Measurements from ENCODE around the gene GRM8. TPM values are rescaled to one million over a fixed set of nuclear protein-coding genes. Genes with fewer than 3 reads are reported as not detected.

Gene GRM8
- total and polyA plus RNA-seq, 9 of the 15 experiments (the other 6 are each of a cell fraction or from before 2014, with no cell fraction given), result 0.13 TPM; not detected in 7

- H3K27ac ChIP-seq (ENCODE audit: extremely low read depth, low read depth, low read length), result no peak overlapping the region
- H3K9ac ChIP-seq (ENCODE audit: insufficient read depth in 1 of 2, low read depth in 2 of 2, low read length in 2 of 2), result no peak overlapping the region
- ChIA-PET CTCF (ENCODE audit: low intra/inter-chr PET ratio) (no interaction called here), POLR2A (no interaction called here)
- no peaks in the 10 kb centered on the region for H3K36me3 ChIP-seq (ENCODE audit: control insufficient read depth, insufficient read depth, low read length)
- H3K27me3 ChIP-seq (ENCODE audit: control insufficient read depth in 2 of 2, insufficient read depth in 2 of 2, low read length in 2 of 2), result no peaks in the 10 kb centered on the region
- H3K4me1 ChIP-seq (replicated peaks in 1 of 2; ENCODE audit: control insufficient read depth in 2 of 2, insufficient read depth in 2 of 2, low read length in 2 of 2), result no peaks in the 10 kb centered on the region
- no peak overlapping the region for H3K4me2 ChIP-seq (ENCODE audit: insufficient read depth, low read length)
- TF ChIP-seq ZNF589 (CRISPR knock-in tag; IDR thresholded peaks at IDR 0.05; ENCODE audit: low read depth), result no peak
- intact Hi-C loops (cut with micrococcal nuclease), result no loop called here
- H4K20me1 ChIP-seq (replicated peaks; ENCODE audit: control insufficient read depth, insufficient read depth, low read length), result no peaks in the 10 kb centered on the region
- FAIRE-seq (no peak), DNase-seq (ENCODE audit: extremely low read depth in 1 of 4, low spot score in 3 of 4) (no peak), ATAC-seq (no peak)
- 0% methylated on average over 3 of the region's 3 CpGs for WGBS (ENCODE audit: insufficient coverage, low coverage, missing lambda C conversion rate)
- H3K9me3 ChIP-seq (replicated peaks; ENCODE audit: control insufficient read depth, insufficient read depth, low read depth, low read length), result no peaks in the 10 kb centered on the region
- no peaks in the 10 kb centered on the region for H3K9me1 ChIP-seq (ENCODE audit: control insufficient read depth, insufficient read depth, low read length)
- BruUV-seq (replicated peaks), result no TSS peak
- no peak overlapping the region for H2AFZ ChIP-seq (ENCODE audit: low read depth, low read length)
- in situ Hi-C loops (cut with MboI), result no loop called here
- H3K79me2 ChIP-seq (ENCODE audit: control insufficient read depth, insufficient read depth, low read length), result no peaks in the 10 kb centered on the region
- no peak overlapping the region for H3K4me3 ChIP-seq
These were observed 497.4 kb downstream of the GRM8 start for GRCh38 chr7:126755381-126755780.

- no TSS peak for BruUV-seq (replicated peaks)
- ChIA-PET POLR2A (no interaction called here), CTCF (ENCODE audit: low intra/inter-chr PET ratio) (no interaction called here)
- Histone ChIP-seq H3K4me3 (no peak overlapping the region), H3K9ac (ENCODE audit: insufficient read depth in 1 of 2, low read depth in 2 of 2, low read length in 2 of 2) (no peak overlapping the region), H4K20me1 (replicated peaks; ENCODE audit: control insufficient read depth, insufficient read depth, low read length) (no peaks in the 10 kb centered on the region), H3K4me2 (ENCODE audit: insufficient read depth, low read length) (no peak overlapping the region), H3K27me3 (ENCODE audit: control insufficient read depth in 2 of 2, insufficient read depth in 2 of 2, low read length in 2 of 2) (no peaks in the 10 kb centered on the region), H3K9me3 (replicated peaks; ENCODE audit: control insufficient read depth, insufficient read depth, low read depth, low read length) (no peaks in the 10 kb centered on the region), H3K79me2 (ENCODE audit: control insufficient read depth, insufficient read depth, low read length) (no peaks in the 10 kb centered on the region), H3K9me1 (ENCODE audit: control insufficient read depth, insufficient read depth, low read length) (no peaks in the 10 kb centered on the region), H3K4me1 (replicated peaks in 1 of 2; ENCODE audit: control insufficient read depth in 2 of 2, insufficient read depth in 2 of 2, low read length in 2 of 2) (no peaks in the 10 kb centered on the region), H3K36me3 (ENCODE audit: control insufficient read depth, insufficient read depth, low read length) (no peaks in the 10 kb centered on the region), H3K27ac (ENCODE audit: extremely low read depth, low read depth, low read length) (no peak overlapping the region), H2AFZ (ENCODE audit: low read depth, low read length) (no peak overlapping the region)
- no peak for ATAC-seq
- intact Hi-C loops (cut with micrococcal nuclease) (no loop called here), in situ Hi-C loops (cut with MboI) (no loop called here)
- no peak for FAIRE-seq
- no peak for DNase-seq (ENCODE audit: extremely low read depth in 1 of 4, low spot score in 3 of 4)
- WGBS (ENCODE audit: insufficient coverage, low coverage, missing lambda C conversion rate), result 0% methylated on average over 4 of the region's 4 CpGs
- TF ChIP-seq ZNF354B (CRISPR knock-in tag; IDR thresholded peaks at IDR 0.05), result no peak
- no peak for TF ChIP-seq MED1 (CRISPR knock-in tag; IDR thresholded peaks at IDR 0.05; ENCODE audit: borderline replicate concordance)
- TF ChIP-seq ZSCAN29 (IDR thresholded peaks at IDR 0.05), result no peak
- TF ChIP-seq CEBPG (CRISPR knock-in tag; IDR thresholded peaks at IDR 0.05), result no peak
- no peak for TF ChIP-seq CEBPG (tag; conservative IDR thresholded peaks at IDR 0.05 in 1 of 2, IDR thresholded peaks at IDR 0.05 in 1 of 2)
- TF ChIP-seq HNRNPK (IDR thresholded peaks at IDR 0.05; ENCODE audit: low read depth, low read length, poor library complexity, severe bottlenecking), result no peak
- TF ChIP-seq ZNF785 (CRISPR knock-in tag; IDR thresholded peaks at IDR 0.05), result no peak
- no peak for TF ChIP-seq U2AF1 (optimal IDR thresholded peaks at IDR 0.05; ENCODE audit: low read depth, low read length)
- no peak for TF ChIP-seq MBD2 (IDR thresholded peaks at IDR 0.05; ENCODE audit: borderline replicate concordance, low read depth)
- no peak for TF ChIP-seq ZNF589 (CRISPR knock-in tag; IDR thresholded peaks at IDR 0.05; ENCODE audit: low read depth)
- TF ChIP-seq HDAC2 (IDR thresholded peaks at IDR 0.05), result no peak
- TF ChIP-seq MYC (IDR thresholded peaks at IDR 0.05; ENCODE audit: low read depth, low read length), result no peak
- TF ChIP-seq MYC (CRISPR knock-in tag; IDR thresholded peaks at IDR 0.05; ENCODE audit: borderline replicate concordance, low read depth), result no peak
- TF ChIP-seq ZMIZ1 (IDR thresholded peaks at IDR 0.05; ENCODE audit: low read depth in 2 of 2, low read length in 2 of 2), result no peak
These were observed 502.4 kb downstream of the GRM8 start for GRCh38 chr7:126750207-126750911.

All from K562 (cell line).